ENCODE measurements around the gene ELL. TPM values are rescaled to one million over a fixed set of nuclear protein-coding genes. Genes with fewer than 3 reads are reported as not detected.
A peak's percentile ranks its signal among the peaks of the same experiment; 100 is the strongest.

ELL gene
- total and polyA plus RNA-seq, 9 of the 15 experiments (the other 6 are each of a cell fraction or from before 2014, with no cell fraction given) = 0.24 to 22.5 (median 4.1) TPM

- TF ChIP-seq, protein P1, sequence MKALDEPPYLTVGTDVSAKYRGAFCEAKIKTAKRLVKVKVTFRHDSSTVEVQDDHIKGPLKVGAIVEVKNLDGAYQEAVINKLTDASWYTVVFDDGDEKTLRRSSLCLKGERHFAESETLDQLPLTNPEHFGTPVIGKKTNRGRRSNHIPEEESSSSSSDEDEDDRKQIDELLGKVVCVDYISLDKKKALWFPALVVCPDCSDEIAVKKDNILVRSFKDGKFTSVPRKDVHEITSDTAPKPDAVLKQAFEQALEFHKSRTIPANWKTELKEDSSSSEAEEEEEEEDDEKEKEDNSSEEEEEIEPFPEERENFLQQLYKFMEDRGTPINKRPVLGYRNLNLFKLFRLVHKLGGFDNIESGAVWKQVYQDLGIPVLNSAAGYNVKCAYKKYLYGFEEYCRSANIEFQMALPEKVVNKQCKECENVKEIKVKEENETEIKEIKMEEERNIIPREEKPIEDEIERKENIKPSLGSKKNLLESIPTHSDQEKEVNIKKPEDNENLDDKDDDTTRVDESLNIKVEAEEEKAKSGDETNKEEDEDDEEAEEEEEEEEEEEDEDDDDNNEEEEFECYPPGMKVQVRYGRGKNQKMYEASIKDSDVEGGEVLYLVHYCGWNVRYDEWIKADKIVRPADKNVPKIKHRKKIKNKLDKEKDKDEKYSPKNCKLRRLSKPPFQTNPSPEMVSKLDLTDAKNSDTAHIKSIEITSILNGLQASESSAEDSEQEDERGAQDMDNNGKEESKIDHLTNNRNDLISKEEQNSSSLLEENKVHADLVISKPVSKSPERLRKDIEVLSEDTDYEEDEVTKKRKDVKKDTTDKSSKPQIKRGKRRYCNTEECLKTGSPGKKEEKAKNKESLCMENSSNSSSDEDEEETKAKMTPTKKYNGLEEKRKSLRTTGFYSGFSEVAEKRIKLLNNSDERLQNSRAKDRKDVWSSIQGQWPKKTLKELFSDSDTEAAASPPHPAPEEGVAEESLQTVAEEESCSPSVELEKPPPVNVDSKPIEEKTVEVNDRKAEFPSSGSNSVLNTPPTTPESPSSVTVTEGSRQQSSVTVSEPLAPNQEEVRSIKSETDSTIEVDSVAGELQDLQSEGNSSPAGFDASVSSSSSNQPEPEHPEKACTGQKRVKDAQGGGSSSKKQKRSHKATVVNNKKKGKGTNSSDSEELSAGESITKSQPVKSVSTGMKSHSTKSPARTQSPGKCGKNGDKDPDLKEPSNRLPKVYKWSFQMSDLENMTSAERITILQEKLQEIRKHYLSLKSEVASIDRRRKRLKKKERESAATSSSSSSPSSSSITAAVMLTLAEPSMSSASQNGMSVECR (CRISPR knock-in tag; IDR thresholded peaks at IDR 0.05) = no peak
- TF ChIP-seq ZBTB49 (CRISPR knock-in tag; IDR thresholded peaks at IDR 0.05; ENCODE audit: borderline replicate concordance) (no peak), ZNF263 (CRISPR knock-in tag; IDR thresholded peaks at IDR 0.05; ENCODE audit: borderline replicate concordance) (no peak), CBX8 (IDR thresholded peaks at IDR 0.05; ENCODE audit: borderline replicate concordance, extremely low read depth, low read depth, low read length, poor library complexity, severe bottlenecking) (no peak), CCAR2 (IDR thresholded peaks at IDR 0.05; ENCODE audit: low read depth, low read length) (no peak), CEBPB (tag; IDR thresholded peaks at IDR 0.05) (no peak), NR4A1 (CRISPR knock-in tag; IDR thresholded peaks at IDR 0.05) (no peak), NR4A1 (tag; IDR thresholded peaks at IDR 0.05) (no peak), NFIC (IDR thresholded peaks at IDR 0.05) (no peak), CEBPZ (IDR thresholded peaks at IDR 0.05; ENCODE audit: borderline replicate concordance, low read depth, low read length) (no peak), SMAD4 (CRISPR knock-in tag; conservative IDR thresholded peaks at IDR 0.05) (peak; percentile 82), KHSRP (IDR thresholded peaks at IDR 0.05) (no peak), BRD4 (IDR thresholded peaks at IDR 0.05) (no peak)
- TF ChIP-seq, protein P2, sequence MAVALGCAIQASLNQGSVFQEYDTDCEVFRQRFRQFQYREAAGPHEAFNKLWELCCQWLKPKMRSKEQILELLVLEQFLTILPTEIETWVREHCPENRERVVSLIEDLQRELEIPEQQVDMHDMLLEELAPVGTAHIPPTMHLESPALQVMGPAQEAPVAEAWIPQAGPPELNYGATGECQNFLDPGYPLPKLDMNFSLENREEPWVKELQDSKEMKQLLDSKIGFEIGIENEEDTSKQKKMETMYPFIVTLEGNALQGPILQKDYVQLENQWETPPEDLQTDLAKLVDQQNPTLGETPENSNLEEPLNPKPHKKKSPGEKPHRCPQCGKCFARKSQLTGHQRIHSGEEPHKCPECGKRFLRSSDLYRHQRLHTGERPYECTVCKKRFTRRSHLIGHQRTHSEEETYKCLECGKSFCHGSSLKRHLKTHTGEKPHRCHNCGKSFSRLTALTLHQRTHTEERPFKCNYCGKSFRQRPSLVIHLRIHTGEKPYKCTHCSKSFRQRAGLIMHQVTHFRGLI (CRISPR knock-in tag; IDR thresholded peaks at IDR 0.05) = 0 out of 2 replicates have a peak, but pooled peaks have one; percentile 69
- TF ChIP-seq, protein P3, sequence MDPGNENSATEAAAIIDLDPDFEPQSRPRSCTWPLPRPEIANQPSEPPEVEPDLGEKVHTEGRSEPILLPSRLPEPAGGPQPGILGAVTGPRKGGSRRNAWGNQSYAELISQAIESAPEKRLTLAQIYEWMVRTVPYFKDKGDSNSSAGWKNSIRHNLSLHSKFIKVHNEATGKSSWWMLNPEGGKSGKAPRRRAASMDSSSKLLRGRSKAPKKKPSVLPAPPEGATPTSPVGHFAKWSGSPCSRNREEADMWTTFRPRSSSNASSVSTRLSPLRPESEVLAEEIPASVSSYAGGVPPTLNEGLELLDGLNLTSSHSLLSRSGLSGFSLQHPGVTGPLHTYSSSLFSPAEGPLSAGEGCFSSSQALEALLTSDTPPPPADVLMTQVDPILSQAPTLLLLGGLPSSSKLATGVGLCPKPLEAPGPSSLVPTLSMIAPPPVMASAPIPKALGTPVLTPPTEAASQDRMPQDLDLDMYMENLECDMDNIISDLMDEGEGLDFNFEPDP (CRISPR knock-in tag; IDR thresholded peaks at IDR 0.05) = 0 out of 2 replicates have a peak, but pooled peaks have one; percentile 71
Observed at GRCh38 chr19:18477974-18478373, 43.9 kb downstream of the ELL start (continued).
